ENCODE measurements around the gene CLCN6.
A peak's percentile ranks its signal among the peaks of the same experiment; 100 is the strongest.

CLCN6 gene

GRCh38 chr1:11842154-11843041 lies 36.4 kb downstream of the CLCN6 start:
- peak in 1 of 10 donors; percentile 74 for DNase-seq
- intact Hi-C loops (cut with DNase I), result no loop called here

DNA sequence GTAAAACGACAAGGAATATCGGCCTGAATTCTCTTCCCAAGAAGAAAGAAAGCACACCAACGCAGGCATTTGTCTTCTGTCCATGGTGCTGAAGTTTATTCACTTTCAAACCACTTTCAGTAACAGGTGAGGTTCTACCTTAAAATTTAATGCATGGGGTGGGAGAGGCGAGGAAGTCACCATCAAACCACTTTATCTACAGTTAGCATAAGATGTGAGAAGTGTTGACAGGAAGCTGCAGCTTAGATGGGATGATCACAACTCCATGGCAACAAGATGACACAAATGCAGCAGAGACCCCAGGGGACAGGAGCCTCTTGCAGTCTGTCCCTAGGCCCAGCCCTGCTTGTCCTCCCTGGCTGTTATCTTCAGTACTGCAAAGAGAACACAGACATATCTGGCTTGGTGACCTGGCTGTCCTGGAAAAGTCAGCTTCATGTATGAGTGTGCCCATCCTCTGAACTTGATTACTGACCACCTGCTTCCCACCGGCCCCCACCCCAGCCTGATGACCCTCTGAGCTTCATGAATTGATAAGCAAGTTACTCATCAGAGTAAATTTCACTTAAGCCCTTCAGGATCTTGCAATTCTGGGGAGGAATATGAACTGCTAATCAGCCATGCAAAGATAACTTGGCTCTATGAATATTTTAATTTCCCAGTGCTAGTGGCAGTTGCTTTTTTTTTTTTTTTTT lies 39.8 kb downstream of the CLCN6 start:
- DNase-seq, result peak in 2 of 10 donors; percentile 37 to 63
- intact Hi-C loops (cut with DNase I), result no loop called here

- peak in 4 of 10 donors; percentile 39 to 85 (median 80) for DNase-seq
- intact Hi-C loops (cut with DNase I), result no loop called here
Measured at GRCh38 chr1:11847667-11848372, 41.8 kb downstream of the CLCN6 start, which contains the start of gene NPPA. Gene NPPA (minus strand): TSS chr1:11847783. CDS start chr1:11847684, 99 bp downstream.

DNA sequence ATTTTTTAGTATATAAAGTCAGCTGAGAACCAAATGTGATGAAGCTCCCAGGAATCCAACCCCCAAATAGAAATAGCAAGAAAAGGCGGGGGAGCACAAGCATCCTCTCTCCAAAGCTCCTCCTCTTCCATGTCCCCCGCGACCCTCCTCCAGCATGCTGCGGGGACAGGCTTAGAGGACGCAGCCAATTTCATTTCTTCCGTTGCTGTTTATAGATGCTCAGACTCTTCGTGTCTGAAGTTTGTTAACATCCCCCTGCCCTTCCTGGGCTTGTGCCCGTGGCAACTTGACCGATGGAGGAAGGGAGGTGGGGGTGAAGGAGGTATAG lies 42.3 kb downstream of the CLCN6 start:
- intact Hi-C loops (cut with DNase I), result no loop called here
- DNase-seq, result no peak

DNA sequence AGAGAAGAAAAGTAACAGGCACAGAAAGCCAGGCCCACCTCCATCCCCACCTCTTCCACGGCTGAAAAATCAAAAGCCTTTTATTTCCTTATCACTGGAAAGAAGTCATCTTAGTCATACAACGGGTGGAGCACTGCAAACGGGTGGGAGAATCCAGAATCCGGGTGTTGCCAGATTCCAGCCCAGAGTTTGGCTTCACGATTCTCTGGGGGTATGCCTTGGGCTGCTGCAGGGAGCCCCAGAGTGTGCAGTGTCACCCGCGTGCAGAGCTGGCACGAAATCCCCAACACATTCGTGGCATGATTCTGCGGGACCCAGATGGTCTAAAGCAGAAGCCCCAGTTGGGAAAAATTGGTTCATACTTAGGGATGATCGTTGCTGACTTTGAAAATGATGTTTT lies 44.2 kb downstream of the CLCN6 start:
- intact Hi-C loops (cut with DNase I), result no loop called here
- peak in 1 of 10 donors; percentile 12 for DNase-seq

GRCh38 chr1:11851180-11851579 lies 45.2 kb downstream of the CLCN6 start:
- DNase-seq, result peak in 1 of 10 donors; percentile 31
- intact Hi-C loops (cut with DNase I), result no loop called here

- intact Hi-C loops (cut with DNase I), result no loop called here
- peak in 1 of 10 donors; percentile 29 for DNase-seq
Measured at GRCh38 chr1:11854519-11854918, 48.5 kb downstream of the CLCN6 start.

- DNase-seq, result peak in 1 of 10 donors; percentile 32
- intact Hi-C loops (cut with DNase I), result no loop called here
Measured at GRCh38 chr1:11855430-11855829, 49.4 kb downstream of the CLCN6 start.

DNA sequence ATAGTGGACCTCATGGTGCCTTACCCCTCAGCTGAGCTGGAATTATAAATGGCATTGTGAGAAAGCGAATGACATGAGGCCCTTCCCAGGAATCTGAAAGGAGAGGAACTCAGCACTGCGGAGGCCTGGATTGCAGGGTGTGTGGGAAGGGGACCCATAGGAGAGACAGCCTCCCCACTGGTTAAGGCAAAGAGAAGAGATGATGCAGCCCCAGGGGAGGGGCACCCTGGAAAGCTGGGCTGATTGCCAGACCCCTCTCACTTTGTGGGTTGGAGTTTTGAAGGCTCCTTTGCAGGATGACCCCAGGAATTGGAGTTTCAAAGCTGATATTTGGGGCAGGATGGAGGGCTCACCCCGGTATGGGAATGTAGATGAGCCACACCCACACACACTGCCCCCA lies 50.7 kb downstream of the CLCN6 start:
- intact Hi-C loops (cut with DNase I), result no loop called here
- peak in 1 of 10 donors; percentile 54 for DNase-seq

DNA sequence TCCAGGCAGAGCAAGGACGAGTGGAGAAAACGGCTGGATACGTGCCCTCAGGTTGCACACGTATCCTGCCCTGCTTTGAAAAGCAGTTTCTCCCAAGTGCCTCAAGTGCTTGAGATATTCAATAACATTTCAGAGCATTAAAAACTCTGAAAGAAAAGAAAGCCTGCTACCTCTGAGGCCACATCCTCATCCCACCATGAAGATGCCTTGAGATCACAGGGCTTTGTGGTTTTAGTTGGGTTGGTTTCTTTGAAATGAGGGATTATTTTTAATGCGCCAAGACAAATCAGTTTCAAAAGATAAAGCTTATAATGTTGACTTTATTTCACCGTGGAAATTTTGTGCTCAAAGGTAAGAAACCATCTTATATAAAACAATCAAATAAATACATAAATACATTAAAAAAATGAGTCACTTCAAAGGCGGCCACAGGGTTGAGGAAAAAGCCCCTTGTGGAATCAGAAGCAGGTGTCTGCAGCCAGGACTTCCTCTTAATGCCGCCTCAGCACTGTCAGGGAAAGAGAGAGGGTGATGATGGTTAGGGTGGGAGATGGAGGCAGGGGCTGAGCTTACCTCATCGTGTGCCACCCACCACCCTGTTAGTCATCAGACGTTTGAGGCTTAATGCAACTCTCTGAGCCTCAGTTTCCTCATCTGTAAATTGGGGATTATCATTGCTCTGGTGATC lies 51.3 kb downstream of the CLCN6 start:
- peak in 1 of 10 donors; percentile 22 for DNase-seq
- intact Hi-C loops (cut with DNase I), result no loop called here

DNA sequence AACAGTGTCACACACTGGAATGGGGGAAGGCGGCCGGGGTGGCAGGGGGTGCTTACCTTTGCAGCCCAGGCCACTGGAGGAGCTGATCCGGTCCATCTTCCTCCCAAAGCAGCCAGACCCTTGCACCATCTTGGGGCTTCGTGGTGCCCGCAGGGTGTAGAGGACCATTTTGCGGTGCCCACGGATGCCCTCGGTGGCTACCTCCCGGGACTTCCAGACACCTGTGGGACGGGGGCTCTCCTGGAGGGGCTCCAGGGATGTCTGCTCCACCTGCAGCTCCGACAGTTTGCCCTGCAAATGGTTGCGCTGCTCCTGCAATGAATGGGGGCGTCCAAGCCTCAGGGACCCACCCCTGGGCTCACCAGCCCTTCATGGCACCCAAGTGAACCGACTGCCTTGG lies 52.2 kb downstream of the CLCN6 start:
- peak in 1 of 10 donors; percentile 57 for DNase-seq

GRCh38 chr1:11858613-11858967 lies 52.6 kb downstream of the CLCN6 start, which contains the start of gene NPPB:
Gene NPPB (minus strand): TSS chr1:11858945. CDS start chr1:11858833, 112 bp downstream.
- intact Hi-C loops (cut with DNase I), result no loop called here
- peak in 1 of 10 donors; percentile 64 for DNase-seq

More for the DNA sequence above, 52.2 kb downstream of the CLCN6 start:
- intact Hi-C loops (cut with DNase I), result no loop called here

DNA sequence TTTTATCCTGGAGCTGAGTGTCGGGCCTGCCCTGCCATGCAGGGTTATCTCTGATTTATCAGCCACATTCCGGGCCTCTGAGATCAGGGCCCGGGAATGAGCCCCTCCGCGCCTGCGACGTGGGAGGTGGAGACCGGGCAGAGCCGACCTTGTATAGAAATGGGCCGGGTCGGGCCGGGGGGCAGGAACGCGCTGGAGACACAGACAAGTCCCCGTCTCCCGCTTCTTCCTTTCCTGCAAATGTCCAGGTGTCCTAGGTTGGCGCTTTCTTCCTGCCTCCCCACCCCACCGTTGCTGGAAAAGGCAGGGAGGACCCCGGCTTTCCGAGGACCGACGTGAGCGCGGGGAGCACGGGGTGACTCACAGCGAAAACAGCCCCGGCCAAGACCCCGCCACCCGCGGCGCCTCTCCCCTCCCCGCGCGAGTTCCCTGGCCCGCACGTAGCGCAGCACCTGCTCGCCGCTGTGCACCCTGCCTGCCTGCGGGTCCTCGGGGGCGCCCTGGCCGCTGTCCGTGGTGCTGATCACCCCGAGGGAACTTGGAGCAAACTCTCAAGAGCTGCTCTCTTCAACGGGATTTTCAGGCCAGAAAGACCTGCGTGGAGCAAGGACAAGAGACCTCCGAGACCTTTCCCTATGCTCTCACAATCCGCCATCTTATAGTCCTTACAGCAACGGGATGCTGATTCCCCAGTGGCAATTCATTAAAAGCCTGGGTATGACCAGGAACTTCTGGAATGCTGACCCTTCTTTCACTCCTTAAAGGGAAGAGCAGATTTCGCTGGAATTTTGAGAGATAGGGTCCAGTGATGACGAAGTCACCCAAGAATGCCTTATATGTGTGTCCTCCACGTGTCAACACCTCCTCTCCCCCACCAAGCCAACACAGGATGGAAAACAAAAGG lies 53.2 kb downstream of the CLCN6 start:
- intact Hi-C loops (cut with DNase I), result no loop called here
- peak in 2 of 10 donors; percentile 25 to 79 for DNase-seq

GRCh38 chr1:11860083-11860482 lies 54.1 kb downstream of the CLCN6 start:
- intact Hi-C loops (cut with DNase I), result no loop called here
- no peak for DNase-seq

GRCh38 chr1:11860587-11860986 lies 54.6 kb downstream of the CLCN6 start:
- peak in 1 of 10 donors; percentile 1 for DNase-seq
- intact Hi-C loops (cut with DNase I), result no loop called here

DNA sequence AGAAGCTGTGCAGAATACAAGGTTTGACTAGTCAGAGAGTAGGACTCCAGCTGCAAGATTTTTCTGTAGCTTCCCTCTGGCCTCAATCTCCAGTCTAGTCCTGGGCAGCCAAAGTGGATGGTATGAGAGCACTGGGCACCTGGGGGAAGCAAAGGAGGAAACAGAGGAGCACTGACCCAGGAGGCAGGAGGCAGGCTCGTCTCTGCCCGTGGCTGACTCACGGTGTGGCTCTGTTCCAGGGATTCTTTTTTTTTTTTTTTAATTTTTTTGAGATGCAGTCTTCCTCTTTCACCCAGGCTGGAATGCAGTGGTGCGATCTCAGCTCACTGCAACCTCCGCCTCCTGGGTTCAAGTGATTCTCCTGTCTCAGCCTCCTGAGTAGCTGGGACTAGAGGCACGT lies 56.9 kb downstream of the CLCN6 start:
- intact Hi-C loops (cut with DNase I), result no loop called here
- DNase-seq, result peak in 2 of 10 donors; percentile 30 to 37

DNA sequence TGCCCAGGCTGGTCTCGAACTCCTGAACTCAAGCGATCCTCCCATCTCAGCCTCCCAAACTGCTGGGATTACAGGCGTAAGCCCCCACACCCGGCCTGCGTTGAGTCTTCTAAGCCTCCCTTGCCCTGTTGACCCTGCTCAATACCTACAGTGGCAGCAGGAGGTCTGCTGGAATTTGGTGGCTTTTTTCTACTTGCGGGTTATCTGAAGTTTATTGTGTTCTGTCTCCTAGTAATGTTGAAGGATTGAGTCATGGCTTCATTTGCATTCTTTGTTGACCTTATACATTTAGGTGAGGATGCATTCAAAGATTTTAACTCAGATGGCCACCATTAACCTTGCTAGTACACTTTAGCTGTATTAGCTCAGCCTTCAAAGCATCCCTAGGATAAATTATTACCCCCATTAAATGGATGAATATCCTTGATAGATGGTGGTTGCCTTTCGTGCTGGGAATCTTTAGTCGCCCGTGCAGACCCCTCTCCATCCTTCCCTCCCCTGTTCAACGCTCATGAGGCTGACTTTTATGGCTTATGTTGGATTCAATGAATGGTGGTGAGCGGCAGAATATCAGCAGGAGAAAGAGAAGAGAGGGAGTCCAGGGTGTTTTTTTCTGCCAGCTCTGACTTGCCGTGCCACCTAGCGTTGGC lies 62.5 kb downstream of the CLCN6 start:
- intact Hi-C loops (cut with DNase I), result no loop called here
- no peak for DNase-seq

DNA sequence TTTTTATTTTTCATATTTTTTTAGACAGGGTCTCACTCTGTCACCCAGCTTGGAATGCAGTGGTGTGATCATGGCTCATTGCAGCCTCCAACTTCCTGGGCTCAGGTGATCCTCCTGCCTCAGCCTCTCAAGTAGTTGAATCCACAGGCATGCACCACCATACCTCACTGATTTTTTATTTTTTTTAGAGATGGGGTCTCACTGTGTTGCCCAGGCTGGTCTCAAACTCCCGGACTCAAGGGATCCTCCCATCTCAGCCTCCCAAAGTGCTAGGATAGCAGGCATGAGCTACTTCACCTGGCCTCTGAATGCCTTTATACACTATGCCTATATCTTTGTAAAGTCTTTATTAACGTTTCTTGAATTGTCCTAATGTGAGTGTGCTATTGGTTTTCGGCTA lies 63.1 kb downstream of the CLCN6 start:
- no peak for DNase-seq
- intact Hi-C loops (cut with DNase I), result no loop called here

All from posterior cingulate gyrus (tissue), 11 donors.